GM03348 (cell line): ENCODE measurements around the gene LRRC15.

Experiments
- DNase-seq: peaks from one replicate; pipeline ENCODE4 v3.0.0; 2012; ENCODE audit warnings: low spot score

Gene LRRC15

GRCh38 chr3:194332858-194333211 is 36.7 kb downstream of the LRRC15 start:
- no peak for DNase-seq

- peak; percentile 83 for DNase-seq
These were observed 39.0 kb downstream of the LRRC15 start for GRCh38 chr3:194330579-194330978.

GRCh38 chr3:194330160-194330559 is 39.4 kb downstream of the LRRC15 start:
- no peak for DNase-seq

GRCh38 chr3:194329583-194329965 is 40.0 kb downstream of the LRRC15 start:
- no peak for DNase-seq

- no peak for DNase-seq
These were observed 40.5 kb downstream of the LRRC15 start for GRCh38 chr3:194328942-194329582.

GRCh38 chr3:194328053-194328657 is 41.4 kb downstream of the LRRC15 start:
- peak; percentile 57 for DNase-seq

- no peak for DNase-seq
These were observed 42.1 kb downstream of the LRRC15 start for GRCh38 chr3:194327218-194328052.

GRCh38 chr3:194326968-194327217 is 42.6 kb downstream of the LRRC15 start:
- no peak for DNase-seq

- DNase-seq = peak; percentile 31
These were observed 43.2 kb downstream of the LRRC15 start for GRCh38 chr3:194326192-194326967.

GRCh38 chr3:194325424-194326153 is 44.0 kb downstream of the LRRC15 start:
- DNase-seq = no peak

GRCh38 chr3:194324823-194325327 is 44.7 kb downstream of the LRRC15 start:
- no peak for DNase-seq

- DNase-seq = peak; percentile 72
These were observed 45.5 kb downstream of the LRRC15 start for GRCh38 chr3:194323785-194324735.

GRCh38 chr3:194322678-194323211 is 46.8 kb downstream of the LRRC15 start:
- DNase-seq = peak; percentile 71

GRCh38 chr3:194321693-194322640 is 47.6 kb downstream of the LRRC15 start:
- DNase-seq = no peak

- no peak for DNase-seq
These were observed 48.7 kb downstream of the LRRC15 start for GRCh38 chr3:194320744-194321243.

GRCh38 chr3:194320100-194320499 is 49.4 kb downstream of the LRRC15 start:
- DNase-seq = no peak

GRCh38 chr3:194318511-194319161 is 50.9 kb downstream of the LRRC15 start:
- no peak for DNase-seq

GRCh38 chr3:194316918-194317317 is 52.6 kb downstream of the LRRC15 start:
- no peak for DNase-seq
